ENCODE data around the gene MSRB3.
"Not testable (repeated sequence)": the region's sequence is repeated elsewhere in the genome, so short reads cannot be mapped to it uniquely, and the experiment has no call there.

The MSRB3 gene

GRCh38 chr12:65407388-65408149, 129.1 kb downstream of the MSRB3 start:
- DNase-seq: no peak

- DNase-seq: no peak
These were observed 130.0 kb downstream of the MSRB3 start for GRCh38 chr12:65408441-65408840.

- no peak for DNase-seq
These were observed 131.2 kb downstream of the MSRB3 start for GRCh38 chr12:65409726-65410125.

GRCh38 chr12:65411171-65411570, 132.7 kb downstream of the MSRB3 start:
- DNase-seq: no peak

- DNase-seq: peak; percentile 45
These were observed 136.0 kb downstream of the MSRB3 start for GRCh38 chr12:65414526-65414925.

GRCh38 chr12:65415826-65416225, 137.3 kb downstream of the MSRB3 start:
- peak; percentile 22 for DNase-seq

GRCh38 chr12:65419284-65420072, 141.0 kb downstream of the MSRB3 start:
- no peak for DNase-seq

GRCh38 chr12:65420941-65421340, 142.5 kb downstream of the MSRB3 start:
- no peak for DNase-seq

GRCh38 chr12:65427646-65428045, 149.2 kb downstream of the MSRB3 start:
- no peak for DNase-seq

- no peak for DNase-seq
These were observed 151.5 kb downstream of the MSRB3 start for GRCh38 chr12:65430006-65430405.

GRCh38 chr12:65430571-65431306, 152.3 kb downstream of the MSRB3 start:
- peak; percentile 82 for DNase-seq

GRCh38 chr12:65432114-65432513, 153.6 kb downstream of the MSRB3 start:
- DNase-seq: no peak

GRCh38 chr12:65432651-65433050, 154.2 kb downstream of the MSRB3 start:
- DNase-seq: peak; percentile 1

- no peak for DNase-seq
These were observed 156.3 kb downstream of the MSRB3 start for GRCh38 chr12:65434737-65435136.

GRCh38 chr12:65443038-65443437, 164.6 kb downstream of the MSRB3 start:
- no peak for DNase-seq

GRCh38 chr12:65444996-65445395, 166.5 kb downstream of the MSRB3 start:
- no peak for DNase-seq

GRCh38 chr12:65446901-65447300, 168.4 kb downstream of the MSRB3 start:
- no peak for DNase-seq

GRCh38 chr12:65449400-65449799, 170.9 kb downstream of the MSRB3 start:
- peak; percentile 53 for DNase-seq

- no peak for DNase-seq
These were observed 172.1 kb downstream of the MSRB3 start for GRCh38 chr12:65450625-65451024.

GRCh38 chr12:65454115-65454787, 175.8 kb downstream of the MSRB3 start:
- DNase-seq: no peak

GRCh38 chr12:65457341-65457740, 178.9 kb downstream of the MSRB3 start:
- DNase-seq: not testable (repeated sequence)

GRCh38 chr12:65458718-65459117, 180.2 kb downstream of the MSRB3 start:
- DNase-seq: no peak

GRCh38 chr12:65459545-65459944, 181.1 kb downstream of the MSRB3 start:
- no peak for DNase-seq

All from HCEC 1CT (cell line).